WTC11 (cell line): ENCODE measurements around the gene SLCO1A2. TPM values are rescaled to one million over a fixed set of nuclear protein-coding genes. Genes with fewer than 3 reads are reported as not detected.

Experiments
- ATAC-seq: fragments of 200-7000 bp; cut with Tn5 transposase; 2 replicates; pipeline ENCODE4 v1.10.0; 2021; ENCODE audit warnings: mild to moderate bottlenecking, moderate library complexity
- CTCF ChIA-PET: fragments of 300-600 bp; sonication (Branson Sonifier 250); formaldehyde crosslinking; loops from one replicate; lab custom pipeline; 2021; ENCODE audit warnings: antibody characterized with exemption; lab: Charles Lee
- POLR2A ChIA-PET: fragments of 350-600 bp; sonication (Branson Sonifier 250); formaldehyde crosslinking; loops from one replicate; lab custom pipeline; 2021; ENCODE audit warnings: antibody characterized with exemption; lab: Charles Lee
- DNase-seq: peaks from one replicate; pipeline ENCODE4 v3.0.0; 2021; ENCODE audit warnings: low spot score
- H3K27ac Mint-ChIP-seq: 2 replicates; pipeline ENCODE4 v1.8.0; 2021; ENCODE audit warnings: mixed read lengths
- H3K27me3 Mint-ChIP-seq: 2 replicates; pipeline ENCODE4 v1.8.0; 2021; ENCODE audit warnings: low read depth, mild to moderate bottlenecking, moderate library complexity, mixed read lengths
- H3K36me3 Mint-ChIP-seq: 2 replicates; pipeline ENCODE4 v1.8.0; 2021; ENCODE audit warnings: mixed read lengths
- H3K4me1 Mint-ChIP-seq: 2 replicates; pipeline ENCODE4 v1.8.0; 2022; ENCODE audit warnings: mixed read lengths
- H3K4me3 Mint-ChIP-seq: 2 replicates; pipeline ENCODE4 v1.8.0; 2021; ENCODE audit warnings: mild to moderate bottlenecking, moderate library complexity, mixed read lengths
- H3K9me3 Mint-ChIP-seq: 2 replicates; pipeline ENCODE4 v1.8.0; 2021; ENCODE audit warnings: mixed read lengths
- AR ChIP-seq: fragments of 250-450 bp; sonication (Bioruptor Pico); IDR thresholded peaks from 2 replicates; pipeline ENCODE4 v1.9.0; 2021; ENCODE audit warnings: mild to moderate bottlenecking
- ATF1 ChIP-seq: sonication (generic); formaldehyde crosslinking; IDR thresholded peaks from 2 replicates; pipeline ENCODE4 v1.8.1; 2023; ENCODE audit warnings: mild to moderate bottlenecking, moderate library complexity, missing genetic modification reagents
- CREB1 ChIP-seq: sonication (generic); formaldehyde crosslinking; IDR thresholded peaks from 2 replicates; pipeline ENCODE4 v1.8.0; 2023; ENCODE audit warnings: mild to moderate bottlenecking, missing genetic modification reagents
- ELF4 ChIP-seq: sonication (generic); formaldehyde crosslinking; IDR thresholded peaks from 2 replicates; pipeline ENCODE4 v1.8.1; 2022; ENCODE audit warnings: low read depth, mild to moderate bottlenecking, moderate library complexity, missing genetic modification reagents
- EMX1 ChIP-seq: fragments of 250-450 bp; sonication (Bioruptor Pico); IDR thresholded peaks from 2 replicates; pipeline ENCODE4 v1.8.0; 2021; ENCODE audit warnings: mild to moderate bottlenecking
- ERG ChIP-seq: fragments of 250-450 bp; sonication (Bioruptor Pico); IDR thresholded peaks from 2 replicates; pipeline ENCODE4 v1.8.0; 2021; ENCODE audit warnings: mild to moderate bottlenecking
- GABPB1 ChIP-seq: sonication (generic); formaldehyde crosslinking; IDR thresholded peaks from 2 replicates; pipeline ENCODE4 v1.8.1; 2023; ENCODE audit warnings: mild to moderate bottlenecking, missing genetic modification reagents
- HMGA2 ChIP-seq: fragments of 250-450 bp; sonication (Bioruptor Pico); IDR thresholded peaks from 2 replicates; pipeline ENCODE4 v1.4.0; 2021; ENCODE audit warnings: mild to moderate bottlenecking, moderate library complexity
- KAT7 ChIP-seq: sonication (generic); formaldehyde crosslinking; IDR thresholded peaks from 2 replicates; pipeline ENCODE4 v1.8.1; 2023; ENCODE audit warnings: missing genetic modification reagents, mild to moderate bottlenecking, borderline replicate concordance
- MAX ChIP-seq: sonication (generic); formaldehyde crosslinking; IDR thresholded peaks from 2 replicates; pipeline ENCODE4 v1.8.0; 2022; ENCODE audit warnings: mild to moderate bottlenecking, missing genetic modification reagents
- NFATC4 ChIP-seq: fragments of 250-450 bp; sonication (Bioruptor Pico); IDR thresholded peaks from 2 replicates; pipeline ENCODE4 v1.9.0; 2021; ENCODE audit warnings: mild to moderate bottlenecking
- NFE2L1 ChIP-seq: sonication (generic); formaldehyde crosslinking; IDR thresholded peaks from 2 replicates; pipeline ENCODE4 v1.8.1; 2023; ENCODE audit warnings: missing genetic modification reagents
- ZNF219 ChIP-seq: sonication (generic); formaldehyde crosslinking; IDR thresholded peaks from 2 replicates; pipeline ENCODE4 v1.8.0; 2023; ENCODE audit warnings: missing genetic modification reagents, mild to moderate bottlenecking, borderline replicate concordance
- ZNF416 ChIP-seq: fragments of 250-450 bp; sonication (Bioruptor Pico); IDR thresholded peaks from 2 replicates; pipeline ENCODE4 v1.9.0; 2021; ENCODE audit warnings: mild to moderate bottlenecking, inconsistent platforms
- ZNF512 ChIP-seq: sonication (generic); formaldehyde crosslinking; IDR thresholded peaks from 2 replicates; pipeline ENCODE4 v1.8.1; 2022; ENCODE audit warnings: missing genetic modification reagents, borderline replicate concordance
- ZSCAN18 ChIP-seq: fragments of 250-450 bp; sonication (Bioruptor Pico); IDR thresholded peaks from 2 replicates; pipeline ENCODE4 v2.1.2; 2022; ENCODE audit warnings: mild to moderate bottlenecking, moderate library complexity
- total RNA-seq: library from RNA; stranded (reverse); gene quantifications from 3 replicates; pipeline ENCODE4 v1.2.3, GENCODE V29; 2021
- TF ChIP-seq, protein P1 (sequence below): sonication (generic); formaldehyde crosslinking; IDR thresholded peaks from 2 replicates; pipeline ENCODE4 v1.8.0; 2023; ENCODE audit warnings: mild to moderate bottlenecking, missing genetic modification reagents
- TF ChIP-seq, protein P2 (sequence below): sonication (generic); formaldehyde crosslinking; IDR thresholded peaks from 2 replicates; pipeline ENCODE4 v1.8.1; 2022; ENCODE audit warnings: low read depth, mild to moderate bottlenecking, moderate library complexity, missing genetic modification reagents, borderline replicate concordance
- TF ChIP-seq, protein P3 (sequence below): fragments of 250-450 bp; sonication (Bioruptor Pico); IDR thresholded peaks from 2 replicates; pipeline ENCODE4 v1.9.0; 2021; ENCODE audit warnings: mild to moderate bottlenecking
- TF ChIP-seq, protein P4 (sequence below): sonication (generic); formaldehyde crosslinking; IDR thresholded peaks from 2 replicates; pipeline ENCODE4 v1.8.1; 2022; ENCODE audit warnings: low read depth, missing genetic modification reagents, borderline replicate concordance

The SLCO1A2 gene
- total RNA-seq, 1 experiment from 2014 or later = 9.9 TPM

DNA sequence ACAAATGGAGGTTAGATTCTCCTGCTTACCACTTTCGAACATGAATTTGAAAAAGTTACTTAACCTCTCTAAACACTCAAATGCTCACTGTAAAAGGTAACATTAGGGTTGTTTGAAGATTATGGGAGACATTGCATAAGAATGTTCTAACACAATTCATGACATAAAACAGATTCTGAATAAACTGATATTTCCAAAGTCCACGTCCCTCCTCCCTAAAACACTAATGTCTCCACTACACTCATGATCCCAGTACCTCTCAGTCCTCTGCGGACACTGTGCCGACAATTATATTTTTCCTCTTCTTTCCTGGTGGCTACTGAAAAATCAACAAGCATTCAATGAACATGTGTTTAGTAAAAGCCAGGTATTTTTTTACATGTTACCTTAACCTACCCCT lies 19.2 kb upstream of the SLCO1A2 start:
- no peak overlapping the region for H3K4me3 Mint-ChIP-seq

GRCh38 chr12:21353487-21353886 lies 18.8 kb upstream of the SLCO1A2 start:
- ATAC-seq (peak; percentile 65), DNase-seq (no peak)
- no peaks in the 10 kb centered on the region for H3K36me3 Mint-ChIP-seq
- H3K27ac Mint-ChIP-seq = 0 out of 2 replicates have a peak overlapping the region, but pooled peaks have one; percentile 76
- TF ChIP-seq GABPB1 (CRISPR knock-in tag) (no peak), AR (CRISPR knock-in tag) (no peak), ELF4 (CRISPR knock-in tag) (no peak), EMX1 (no peak), ZNF416 (CRISPR knock-in tag) (no peak), ZSCAN18 (no peak), NFE2L1 (no peak), ERG (CRISPR knock-in tag) (no peak), KAT7 (CRISPR knock-in tag) (no peak), ZNF219 (CRISPR knock-in tag) (no peak), ATF1 (CRISPR knock-in tag) (no peak), HMGA2 (no peak), ZNF512 (CRISPR knock-in tag) (no peak), NFATC4 (no peak)
- TF ChIP-seq, protein P1, sequence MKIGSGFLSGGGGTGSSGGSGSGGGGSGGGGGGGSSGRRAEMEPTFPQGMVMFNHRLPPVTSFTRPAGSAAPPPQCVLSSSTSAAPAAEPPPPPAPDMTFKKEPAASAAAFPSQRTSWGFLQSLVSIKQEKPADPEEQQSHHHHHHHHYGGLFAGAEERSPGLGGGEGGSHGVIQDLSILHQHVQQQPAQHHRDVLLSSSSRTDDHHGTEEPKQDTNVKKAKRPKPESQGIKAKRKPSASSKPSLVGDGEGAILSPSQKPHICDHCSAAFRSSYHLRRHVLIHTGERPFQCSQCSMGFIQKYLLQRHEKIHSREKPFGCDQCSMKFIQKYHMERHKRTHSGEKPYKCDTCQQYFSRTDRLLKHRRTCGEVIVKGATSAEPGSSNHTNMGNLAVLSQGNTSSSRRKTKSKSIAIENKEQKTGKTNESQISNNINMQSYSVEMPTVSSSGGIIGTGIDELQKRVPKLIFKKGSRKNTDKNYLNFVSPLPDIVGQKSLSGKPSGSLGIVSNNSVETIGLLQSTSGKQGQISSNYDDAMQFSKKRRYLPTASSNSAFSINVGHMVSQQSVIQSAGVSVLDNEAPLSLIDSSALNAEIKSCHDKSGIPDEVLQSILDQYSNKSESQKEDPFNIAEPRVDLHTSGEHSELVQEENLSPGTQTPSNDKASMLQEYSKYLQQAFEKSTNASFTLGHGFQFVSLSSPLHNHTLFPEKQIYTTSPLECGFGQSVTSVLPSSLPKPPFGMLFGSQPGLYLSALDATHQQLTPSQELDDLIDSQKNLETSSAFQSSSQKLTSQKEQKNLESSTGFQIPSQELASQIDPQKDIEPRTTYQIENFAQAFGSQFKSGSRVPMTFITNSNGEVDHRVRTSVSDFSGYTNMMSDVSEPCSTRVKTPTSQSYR (CRISPR knock-in tag) = no peak
- TF ChIP-seq, protein P2, sequence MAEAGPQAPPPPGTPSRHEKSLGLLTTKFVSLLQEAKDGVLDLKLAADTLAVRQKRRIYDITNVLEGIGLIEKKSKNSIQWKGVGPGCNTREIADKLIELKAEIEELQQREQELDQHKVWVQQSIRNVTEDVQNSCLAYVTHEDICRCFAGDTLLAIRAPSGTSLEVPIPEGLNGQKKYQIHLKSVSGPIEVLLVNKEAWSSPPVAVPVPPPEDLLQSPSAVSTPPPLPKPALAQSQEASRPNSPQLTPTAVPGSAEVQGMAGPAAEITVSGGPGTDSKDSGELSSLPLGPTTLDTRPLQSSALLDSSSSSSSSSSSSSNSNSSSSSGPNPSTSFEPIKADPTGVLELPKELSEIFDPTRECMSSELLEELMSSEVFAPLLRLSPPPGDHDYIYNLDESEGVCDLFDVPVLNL (CRISPR knock-in tag) = no peak
- ChIA-PET POLR2A (interaction anchor here (0.5 kb wide), 1 partner anchor 1435 kb away, joined by 4 read pairs; no protein-coding TSS in a partner anchor), CTCF (no interaction called here)
- no peak overlapping the region for H3K4me3 Mint-ChIP-seq
- no peaks in the 10 kb centered on the region for H3K27me3 Mint-ChIP-seq
- H3K4me1 Mint-ChIP-seq = peaks cover 36% of the 10 kb centered on the region
- H3K9me3 Mint-ChIP-seq = no peaks in the 10 kb centered on the region

More for the DNA sequence above, 19.2 kb upstream of the SLCO1A2 start:
- H3K27me3 Mint-ChIP-seq = no peaks in the 10 kb centered on the region
- H3K27ac Mint-ChIP-seq = no peak overlapping the region
- CTCF ChIA-PET = no interaction called here
- no peaks in the 10 kb centered on the region for H3K36me3 Mint-ChIP-seq
- ATAC-seq (no peak), DNase-seq (no peak)
- TF ChIP-seq CREB1 = no peak
- TF ChIP-seq, protein P3, sequence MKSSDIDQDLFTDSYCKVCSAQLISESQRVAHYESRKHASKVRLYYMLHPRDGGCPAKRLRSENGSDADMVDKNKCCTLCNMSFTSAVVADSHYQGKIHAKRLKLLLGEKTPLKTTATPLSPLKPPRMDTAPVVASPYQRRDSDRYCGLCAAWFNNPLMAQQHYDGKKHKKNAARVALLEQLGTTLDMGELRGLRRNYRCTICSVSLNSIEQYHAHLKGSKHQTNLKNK (CRISPR knock-in tag) = no peak
- TF ChIP-seq, protein P4, sequence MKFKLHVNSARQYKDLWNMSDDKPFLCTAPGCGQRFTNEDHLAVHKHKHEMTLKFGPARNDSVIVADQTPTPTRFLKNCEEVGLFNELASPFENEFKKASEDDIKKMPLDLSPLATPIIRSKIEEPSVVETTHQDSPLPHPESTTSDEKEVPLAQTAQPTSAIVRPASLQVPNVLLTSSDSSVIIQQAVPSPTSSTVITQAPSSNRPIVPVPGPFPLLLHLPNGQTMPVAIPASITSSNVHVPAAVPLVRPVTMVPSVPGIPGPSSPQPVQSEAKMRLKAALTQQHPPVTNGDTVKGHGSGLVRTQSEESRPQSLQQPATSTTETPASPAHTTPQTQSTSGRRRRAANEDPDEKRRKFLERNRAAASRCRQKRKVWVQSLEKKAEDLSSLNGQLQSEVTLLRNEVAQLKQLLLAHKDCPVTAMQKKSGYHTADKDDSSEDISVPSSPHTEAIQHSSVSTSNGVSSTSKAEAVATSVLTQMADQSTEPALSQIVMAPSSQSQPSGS = no peak
- TF ChIP-seq MAX (CRISPR knock-in tag) = no peak
- peaks cover 36% of the 10 kb centered on the region for H3K4me1 Mint-ChIP-seq
- H3K9me3 Mint-ChIP-seq = no peaks in the 10 kb centered on the region
- POLR2A ChIA-PET = interaction anchor here (0.5 kb wide), 1 partner anchor 1434 kb away, joined by 4 read pairs; no protein-coding TSS in a partner anchor
